ENCODE measurements around the gene ACADL. TPM values are rescaled to one million over a fixed set of nuclear protein-coding genes. Genes with fewer than 3 reads are reported as not detected.
A peak's percentile ranks its signal among the peaks of the same experiment; 100 is the strongest.
"Not testable (repeated sequence)": the region's sequence is repeated elsewhere in the genome, so short reads cannot be mapped to it uniquely, and the experiment has no call there.

The ACADL gene
- total RNA-seq, 1 donor, result 0.63 TPM

GRCh38 chr2:210180477-210180876, 44.8 kb downstream of the ACADL start:
- no peak overlapping the region for H3K4me3 ChIP-seq (ENCODE audit: low read depth, low read length)
- TF ChIP-seq CTCF (IDR thresholded peaks at IDR 0.05; ENCODE audit: insufficient read depth, low read length), result no peak
- no peak for DNase-seq (ENCODE audit: low read depth)

- TF ChIP-seq CTCF (IDR thresholded peaks at IDR 0.05; ENCODE audit: insufficient read depth, low read length), result no peak
- H3K4me3 ChIP-seq (ENCODE audit: low read depth, low read length), result no peak overlapping the region
- no peak for DNase-seq (ENCODE audit: low read depth)
Measured at GRCh38 chr2:210179351-210179990, 45.8 kb downstream of the ACADL start.

GRCh38 chr2:210177769-210178168, 47.5 kb downstream of the ACADL start:
- no peak for DNase-seq (ENCODE audit: low read depth)
- H3K4me3 ChIP-seq (ENCODE audit: low read depth, low read length), result no peak overlapping the region
- TF ChIP-seq CTCF (IDR thresholded peaks at IDR 0.05; ENCODE audit: insufficient read depth, low read length), result no peak

GRCh38 chr2:210177115-210177514, 48.1 kb downstream of the ACADL start:
- not testable (repeated sequence) for H3K4me3 ChIP-seq (ENCODE audit: low read depth, low read length); DNase-seq (ENCODE audit: low read depth)

- DNase-seq (ENCODE audit: low read depth), result no peak
- TF ChIP-seq CTCF (IDR thresholded peaks at IDR 0.05; ENCODE audit: insufficient read depth, low read length), result no peak
- no peak overlapping the region for H3K4me3 ChIP-seq (ENCODE audit: low read depth, low read length)
Measured at GRCh38 chr2:210174086-210174485, 51.2 kb downstream of the ACADL start.

GRCh38 chr2:210172219-210172575, 53.0 kb downstream of the ACADL start:
- H3K4me3 ChIP-seq (ENCODE audit: low read depth, low read length), result peak overlapping the region; percentile 68
- TF ChIP-seq CTCF (IDR thresholded peaks at IDR 0.05; ENCODE audit: insufficient read depth, low read length), result no peak
- peak; percentile 29 for DNase-seq (ENCODE audit: low read depth)

GRCh38 chr2:210171309-210172218, 53.7 kb downstream of the ACADL start, which contains the start of gene KANSL1L:
Gene KANSL1L, minus strand, starts transcription at chr2:210171409. Its CDS starts 16,827 bp downstream, at chr2:210154582.
- H3K4me3 ChIP-seq (ENCODE audit: low read depth, low read length), result peak within 1 kb of the TSS; percentile 80
- TF ChIP-seq CTCF (IDR thresholded peaks at IDR 0.05; ENCODE audit: insufficient read depth, low read length), result no peak
- DNase-seq (ENCODE audit: low read depth), result peak; percentile 94
